ENCODE results near the gene DENND1A. TPM values are rescaled to one million over a fixed set of nuclear protein-coding genes. Genes with fewer than 3 reads are reported as not detected.

Gene DENND1A
- total and polyA plus RNA-seq, 2 of the 13 experiments (the other 11 are each of a cell fraction or from before 2014, with no cell fraction given) = 14.8 to 30.1 TPM

GRCh38 chr9:123686829-123687192 is 243.1 kb downstream of the DENND1A start:
- 100% methylated on average over 3 of the region's 3 CpGs for WGBS (ENCODE audit: low lambda C conversion rate)
- no peak overlapping the region for H3K27ac ChIP-seq (ENCODE audit: extremely low read length, insufficient read depth, low read length)
- intact Hi-C loops (cut with micrococcal nuclease; ENCODE audit: unreplicated experiment) (no loop called here), in situ Hi-C loops (cut with HindIII; ENCODE audit: extremely low pct_ligation_motif_present, low pct_unique_long_range_greater_than_20kb) (no loop called here)
- BruUV-seq (replicated peaks) = no TSS peak
- DNase-seq (ENCODE audit: low spot score) = no peak
- TF ChIP-seq, protein P1, sequence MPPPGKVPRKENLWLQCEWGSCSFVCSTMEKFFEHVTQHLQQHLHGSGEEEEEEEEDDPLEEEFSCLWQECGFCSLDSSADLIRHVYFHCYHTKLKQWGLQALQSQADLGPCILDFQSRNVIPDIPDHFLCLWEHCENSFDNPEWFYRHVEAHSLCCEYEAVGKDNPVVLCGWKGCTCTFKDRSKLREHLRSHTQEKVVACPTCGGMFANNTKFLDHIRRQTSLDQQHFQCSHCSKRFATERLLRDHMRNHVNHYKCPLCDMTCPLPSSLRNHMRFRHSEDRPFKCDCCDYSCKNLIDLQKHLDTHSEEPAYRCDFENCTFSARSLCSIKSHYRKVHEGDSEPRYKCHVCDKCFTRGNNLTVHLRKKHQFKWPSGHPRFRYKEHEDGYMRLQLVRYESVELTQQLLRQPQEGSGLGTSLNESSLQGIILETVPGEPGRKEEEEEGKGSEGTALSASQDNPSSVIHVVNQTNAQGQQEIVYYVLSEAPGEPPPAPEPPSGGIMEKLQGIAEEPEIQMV (CRISPR knock-in tag; IDR thresholded peaks at IDR 0.05; ENCODE audit: low read depth) = no peak
- TF ChIP-seq HNRNPH1 (optimal IDR thresholded peaks at IDR 0.05; ENCODE audit: low read depth, low read length) (no peak), ZSCAN29 (CRISPR knock-in tag; conservative IDR thresholded peaks at IDR 0.05) (no peak), BCL6 (CRISPR knock-in tag; IDR thresholded peaks at IDR 0.05) (no peak), ZNF557 (CRISPR knock-in tag; IDR thresholded peaks at IDR 0.05) (no peak), MIER2 (CRISPR knock-in tag; IDR thresholded peaks at IDR 0.05) (no peak), HNRNPLL (IDR thresholded peaks at IDR 0.05; ENCODE audit: low read depth, low read length, poor library complexity, severe bottlenecking) (no peak), RFXANK (CRISPR knock-in tag; IDR thresholded peaks at IDR 0.05) (no peak), ZNF747 (CRISPR knock-in tag; IDR thresholded peaks at IDR 0.05; ENCODE audit: borderline replicate concordance) (no peak), TBX2 (CRISPR knock-in tag; IDR thresholded peaks at IDR 0.05; ENCODE audit: borderline replicate concordance) (no peak), PRMT3 (CRISPR knock-in tag; IDR thresholded peaks at IDR 0.05; ENCODE audit: borderline replicate concordance, low read depth) (no peak), TEAD2 (CRISPR knock-in tag; IDR thresholded peaks at IDR 0.05) (no peak)
- TF ChIP-seq, protein P2, sequence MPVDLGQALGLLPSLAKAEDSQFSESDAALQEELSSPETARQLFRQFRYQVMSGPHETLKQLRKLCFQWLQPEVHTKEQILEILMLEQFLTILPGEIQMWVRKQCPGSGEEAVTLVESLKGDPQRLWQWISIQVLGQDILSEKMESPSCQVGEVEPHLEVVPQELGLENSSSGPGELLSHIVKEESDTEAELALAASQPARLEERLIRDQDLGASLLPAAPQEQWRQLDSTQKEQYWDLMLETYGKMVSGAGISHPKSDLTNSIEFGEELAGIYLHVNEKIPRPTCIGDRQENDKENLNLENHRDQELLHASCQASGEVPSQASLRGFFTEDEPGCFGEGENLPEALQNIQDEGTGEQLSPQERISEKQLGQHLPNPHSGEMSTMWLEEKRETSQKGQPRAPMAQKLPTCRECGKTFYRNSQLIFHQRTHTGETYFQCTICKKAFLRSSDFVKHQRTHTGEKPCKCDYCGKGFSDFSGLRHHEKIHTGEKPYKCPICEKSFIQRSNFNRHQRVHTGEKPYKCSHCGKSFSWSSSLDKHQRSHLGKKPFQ (CRISPR knock-in tag; IDR thresholded peaks at IDR 0.05; ENCODE audit: insufficient replicate concordance) = no peak
- no peak overlapping the region for H3K4me3 ChIP-seq (replicated peaks in 1 of 3; ENCODE audit: insufficient read depth in 1 of 3, low read depth in 2 of 3, low read length in 3 of 3)
- POLR2A ChIA-PET = no interaction called here
- peaks cover 0 to 6% of the 10 kb centered on the region in 2 experiments; a peak in 2 of 5 replicates for H3K36me3 ChIP-seq (replicated peaks in 1 of 2; ENCODE audit: control insufficient read depth in 1 of 2, insufficient read depth in 2 of 2, low read length in 2 of 2)
- H2AFZ ChIP-seq (ENCODE audit: low read length) = no peak overlapping the region
- no peaks in the 10 kb centered on the region for H3K27me3 ChIP-seq (ENCODE audit: control insufficient read depth in 1 of 2, insufficient read depth in 2 of 2, low read length in 2 of 2)
- H3K79me2 ChIP-seq (ENCODE audit: insufficient read depth, low read length) = no peaks in the 10 kb centered on the region
- CTCF ChIA-PET (ENCODE audit: low intra/inter-chr PET ratio, low total read pairs) = no interaction called here
- peaks cover 18% of the 10 kb centered on the region for H3K4me1 ChIP-seq (ENCODE audit: insufficient read depth, low read length)
- H3K4me2 ChIP-seq (ENCODE audit: low read depth, low read length) = no peak overlapping the region
- FAIRE-seq = no peak
- ATAC-seq = no peak
- H3K9me3 ChIP-seq (ENCODE audit: low read length) = no peaks in the 10 kb centered on the region
- no peaks in the 10 kb centered on the region for H4K20me1 ChIP-seq (ENCODE audit: insufficient read depth, low read length)
- H3K9ac ChIP-seq (ENCODE audit: insufficient read depth, low read depth, low read length) = no peak overlapping the region
